GM19099 (cell line): ENCODE measurements around the gene TTLL1.

Source experiments
- POLR2A ChIP-seq: IDR thresholded peaks from 3 replicates; pipeline ENCODE4 v1.6.1; 2011; ENCODE audit warnings: low read depth; ENCODE audit not compliant: insufficient read length; ENCODE audit errors: extremely low read depth

The TTLL1 gene

GRCh38 chr22:43088984-43089717, at the start of gene TTLL1:
TTLL1 (minus strand) TSS chr22:43089391; CDS start chr22:43075586, 13,805 bp downstream.
- peak; percentile 67 for TF ChIP-seq POLR2A

GRCh38 chr22:43136801-43137200, 47.6 kb upstream of the TTLL1 start:
- TF ChIP-seq POLR2A, result no peak

- TF ChIP-seq POLR2A, result no peak
Measured at GRCh38 chr22:43136255-43136654, 47.1 kb upstream of the TTLL1 start.

- no peak for TF ChIP-seq POLR2A
Measured at GRCh38 chr22:43135565-43135964, 46.4 kb upstream of the TTLL1 start.

- no peak for TF ChIP-seq POLR2A
Measured at GRCh38 chr22:43134553-43134952, 45.4 kb upstream of the TTLL1 start.

GRCh38 chr22:43133401-43133800, 44.2 kb upstream of the TTLL1 start:
- TF ChIP-seq POLR2A, result no peak

- TF ChIP-seq POLR2A, result no peak
Measured at GRCh38 chr22:43131773-43132501, 42.7 kb upstream of the TTLL1 start.

- no peak for TF ChIP-seq POLR2A
Measured at GRCh38 chr22:43129426-43130425, 40.5 kb upstream of the TTLL1 start.

- no peak for TF ChIP-seq POLR2A
Measured at GRCh38 chr22:43128928-43129424, 39.8 kb upstream of the TTLL1 start.

GRCh38 chr22:43128116-43128515, 38.9 kb upstream of the TTLL1 start:
- TF ChIP-seq POLR2A, result no peak

GRCh38 chr22:43127166-43127908, 38.1 kb upstream of the TTLL1 start:
- TF ChIP-seq POLR2A, result no peak

GRCh38 chr22:43126501-43127165, 37.4 kb upstream of the TTLL1 start:
- no peak for TF ChIP-seq POLR2A

- TF ChIP-seq POLR2A, result peak; percentile 19
Measured at GRCh38 chr22:43118953-43119458, 29.8 kb upstream of the TTLL1 start.

GRCh38 chr22:43118024-43118849, 29.0 kb upstream of the TTLL1 start:
- no peak for TF ChIP-seq POLR2A
